GM12878 (cell line): ENCODE measurements around the gene ABCA13.

Experiments used
- BCLAF1 ChIP-seq: fragments of 450-650 bp; IDR thresholded peaks from 2 replicates; pipeline ENCODE4 v1.6.1; 2017; ENCODE audit warnings: antibody characterized with exemption, mild to moderate bottlenecking, moderate library complexity
- CEBPB ChIP-seq, 2 experiments: fragments of 150-350 bp in 1 of 2; IDR thresholded peaks; 2 replicates each; pipeline ENCODE4 v1.6.1; 2012 to 2014; ENCODE audit warnings: low read depth in 2 of 2, low read length in 2 of 2, borderline replicate concordance in 1 of 2, inconsistent platforms in 1 of 2
- CHD4 ChIP-seq: fragments of 200-600 bp; sonication (generic); IDR thresholded peaks from 2 replicates; pipeline ENCODE4 v1.6.1; 2016; ENCODE audit warnings: mild to moderate bottlenecking
- E2F8 ChIP-seq: fragments of 450-650 bp; IDR thresholded peaks from 2 replicates; pipeline ENCODE4 v1.6.1; 2018; ENCODE audit warnings: mild to moderate bottlenecking, low read depth, moderate library complexity; ENCODE audit not compliant: partially characterized antibody
- EED ChIP-seq: sonication (generic); IDR thresholded peaks from 2 replicates; pipeline ENCODE4 v1.6.1; 2016; ENCODE audit warnings: antibody characterized with exemption, low read depth
- EZH2 ChIP-seq: IDR thresholded peaks from 2 replicates; pipeline ENCODE4 v1.6.1; 2012; ENCODE audit warnings: low read depth, mild to moderate bottlenecking, control low read depth, inconsistent platforms, low read length, borderline replicate concordance; ENCODE audit not compliant: control insufficient read depth
- FOXK2 ChIP-seq: fragments of 450-650 bp; IDR thresholded peaks from 2 replicates; pipeline ENCODE4 v1.6.1; 2017; ENCODE audit warnings: mild to moderate bottlenecking, moderate library complexity
- MYC ChIP-seq: IDR thresholded peaks from 2 replicates; pipeline ENCODE4 v1.6.1; 2011; ENCODE audit warnings: mild to moderate bottlenecking, low read length, moderate library complexity, inconsistent platforms; ENCODE audit not compliant: insufficient read depth, insufficient replicate concordance, insufficient read length, severe bottlenecking
- RELA ChIP-seq: fragments of 450-650 bp; IDR thresholded peaks from 2 replicates; pipeline ENCODE4 v1.8.0; 2014; ENCODE audit warnings: borderline replicate concordance; ENCODE audit not compliant: partially characterized antibody
- SP1 ChIP-seq: IDR thresholded peaks from one replicate; pipeline ENCODE4 v1.6.1; 2011; ENCODE audit warnings: low read depth, low read length
- TF ChIP-seq, protein P1 (sequence below): IDR thresholded peaks from 2 replicates; pipeline ENCODE4 v1.6.1; 2012; ENCODE audit warnings: low read depth, low read length, improper control_type of control experiment
- TF ChIP-seq, protein P2 (sequence below): IDR thresholded peaks from 2 replicates; pipeline ENCODE4 v1.6.1; 2012; ENCODE audit warnings: mild to moderate bottlenecking, low read depth, low read length
- TF ChIP-seq, protein P3 (sequence below), 3 experiments: IDR thresholded peaks in 2 of 3; conservative IDR thresholded peaks in 1 of 3; 2 replicates each; pipeline ENCODE4 v1.5.1; 2011; ENCODE audit warnings: low read depth in 3 of 3, low read length in 3 of 3, mild to moderate bottlenecking in 3 of 3, control low read depth in 2 of 3, moderate library complexity in 2 of 3, inconsistent platforms in 1 of 3, mixed read lengths in 1 of 3; ENCODE audit not compliant: control insufficient read depth in 2 of 3, insufficient read depth in 1 of 3; ENCODE audit errors: extremely low read depth in 1 of 3

DNA sequence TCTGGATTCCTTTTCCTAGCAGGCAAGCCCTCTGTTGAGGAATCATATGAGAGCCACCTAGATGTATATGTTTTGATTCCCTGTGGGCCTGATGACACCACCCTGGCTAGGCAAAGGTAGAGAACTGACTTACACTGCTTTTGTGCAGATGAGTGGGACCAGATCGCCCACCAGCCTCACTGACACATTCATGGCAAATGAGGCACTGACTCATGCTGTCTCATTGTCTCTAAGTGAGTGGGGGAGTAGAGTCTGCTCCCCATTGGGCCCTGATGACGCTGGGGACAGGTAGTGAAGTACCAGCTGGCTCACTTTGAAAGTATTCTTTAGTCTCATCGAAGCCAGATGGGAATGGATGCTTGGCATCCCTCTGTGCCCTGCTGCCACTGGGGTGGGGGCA is 326.3 kb downstream of the ABCA13 start:
- TF ChIP-seq, protein P1, sequence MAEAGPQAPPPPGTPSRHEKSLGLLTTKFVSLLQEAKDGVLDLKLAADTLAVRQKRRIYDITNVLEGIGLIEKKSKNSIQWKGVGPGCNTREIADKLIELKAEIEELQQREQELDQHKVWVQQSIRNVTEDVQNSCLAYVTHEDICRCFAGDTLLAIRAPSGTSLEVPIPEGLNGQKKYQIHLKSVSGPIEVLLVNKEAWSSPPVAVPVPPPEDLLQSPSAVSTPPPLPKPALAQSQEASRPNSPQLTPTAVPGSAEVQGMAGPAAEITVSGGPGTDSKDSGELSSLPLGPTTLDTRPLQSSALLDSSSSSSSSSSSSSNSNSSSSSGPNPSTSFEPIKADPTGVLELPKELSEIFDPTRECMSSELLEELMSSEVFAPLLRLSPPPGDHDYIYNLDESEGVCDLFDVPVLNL = no peak
- no peak for TF ChIP-seq CEBPB (IDR thresholded peaks at IDR 0.05; ENCODE audit: borderline replicate concordance in 1 of 2, low read depth in 2 of 2, low read length in 2 of 2)
- TF ChIP-seq EED = no peak
- no peak for TF ChIP-seq FOXK2
- TF ChIP-seq CHD4 = no peak
- no peak for TF ChIP-seq BCLAF1
- TF ChIP-seq, protein P2, sequence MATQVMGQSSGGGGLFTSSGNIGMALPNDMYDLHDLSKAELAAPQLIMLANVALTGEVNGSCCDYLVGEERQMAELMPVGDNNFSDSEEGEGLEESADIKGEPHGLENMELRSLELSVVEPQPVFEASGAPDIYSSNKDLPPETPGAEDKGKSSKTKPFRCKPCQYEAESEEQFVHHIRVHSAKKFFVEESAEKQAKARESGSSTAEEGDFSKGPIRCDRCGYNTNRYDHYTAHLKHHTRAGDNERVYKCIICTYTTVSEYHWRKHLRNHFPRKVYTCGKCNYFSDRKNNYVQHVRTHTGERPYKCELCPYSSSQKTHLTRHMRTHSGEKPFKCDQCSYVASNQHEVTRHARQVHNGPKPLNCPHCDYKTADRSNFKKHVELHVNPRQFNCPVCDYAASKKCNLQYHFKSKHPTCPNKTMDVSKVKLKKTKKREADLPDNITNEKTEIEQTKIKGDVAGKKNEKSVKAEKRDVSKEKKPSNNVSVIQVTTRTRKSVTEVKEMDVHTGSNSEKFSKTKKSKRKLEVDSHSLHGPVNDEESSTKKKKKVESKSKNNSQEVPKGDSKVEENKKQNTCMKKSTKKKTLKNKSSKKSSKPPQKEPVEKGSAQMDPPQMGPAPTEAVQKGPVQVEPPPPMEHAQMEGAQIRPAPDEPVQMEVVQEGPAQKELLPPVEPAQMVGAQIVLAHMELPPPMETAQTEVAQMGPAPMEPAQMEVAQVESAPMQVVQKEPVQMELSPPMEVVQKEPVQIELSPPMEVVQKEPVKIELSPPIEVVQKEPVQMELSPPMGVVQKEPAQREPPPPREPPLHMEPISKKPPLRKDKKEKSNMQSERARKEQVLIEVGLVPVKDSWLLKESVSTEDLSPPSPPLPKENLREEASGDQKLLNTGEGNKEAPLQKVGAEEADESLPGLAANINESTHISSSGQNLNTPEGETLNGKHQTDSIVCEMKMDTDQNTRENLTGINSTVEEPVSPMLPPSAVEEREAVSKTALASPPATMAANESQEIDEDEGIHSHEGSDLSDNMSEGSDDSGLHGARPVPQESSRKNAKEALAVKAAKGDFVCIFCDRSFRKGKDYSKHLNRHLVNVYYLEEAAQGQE = no peak
- TF ChIP-seq, protein P3, sequence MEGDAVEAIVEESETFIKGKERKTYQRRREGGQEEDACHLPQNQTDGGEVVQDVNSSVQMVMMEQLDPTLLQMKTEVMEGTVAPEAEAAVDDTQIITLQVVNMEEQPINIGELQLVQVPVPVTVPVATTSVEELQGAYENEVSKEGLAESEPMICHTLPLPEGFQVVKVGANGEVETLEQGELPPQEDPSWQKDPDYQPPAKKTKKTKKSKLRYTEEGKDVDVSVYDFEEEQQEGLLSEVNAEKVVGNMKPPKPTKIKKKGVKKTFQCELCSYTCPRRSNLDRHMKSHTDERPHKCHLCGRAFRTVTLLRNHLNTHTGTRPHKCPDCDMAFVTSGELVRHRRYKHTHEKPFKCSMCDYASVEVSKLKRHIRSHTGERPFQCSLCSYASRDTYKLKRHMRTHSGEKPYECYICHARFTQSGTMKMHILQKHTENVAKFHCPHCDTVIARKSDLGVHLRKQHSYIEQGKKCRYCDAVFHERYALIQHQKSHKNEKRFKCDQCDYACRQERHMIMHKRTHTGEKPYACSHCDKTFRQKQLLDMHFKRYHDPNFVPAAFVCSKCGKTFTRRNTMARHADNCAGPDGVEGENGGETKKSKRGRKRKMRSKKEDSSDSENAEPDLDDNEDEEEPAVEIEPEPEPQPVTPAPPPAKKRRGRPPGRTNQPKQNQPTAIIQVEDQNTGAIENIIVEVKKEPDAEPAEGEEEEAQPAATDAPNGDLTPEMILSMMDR (IDR thresholded peaks at IDR 0.05 in 2 of 3, conservative IDR thresholded peaks at IDR 0.05 in 1 of 3; ENCODE audit: control insufficient read depth in 2 of 3, extremely low read depth in 1 of 3, insufficient read depth in 1 of 3, low read depth in 3 of 3, low read length in 3 of 3) = no peak
- TF ChIP-seq EZH2 = no peak
- TF ChIP-seq SP1 = no peak
- no peak for TF ChIP-seq RELA
- no peak for TF ChIP-seq MYC
- no peak for TF ChIP-seq E2F8
